HG02642 (cell line): ENCODE data around the gene ADAT2.

Source experiments
- ATAC-seq: cut with Tn5 transposase; IDR thresholded peaks from one replicate; pipeline ENCODE4 v1.9.1; 2021; ENCODE audit warnings: mild to moderate bottlenecking; ENCODE audit not compliant: unreplicated experiment, poor library complexity

ADAT2 gene

GRCh38 chr6:143441680-143442545, 8.6 kb downstream of the ADAT2 start:
- ATAC-seq = no peak

GRCh38 chr6:143441010-143441409, 9.5 kb downstream of the ADAT2 start:
- ATAC-seq = no peak

- no peak for ATAC-seq
Observed at GRCh38 chr6:143432588-143432987, 17.9 kb downstream of the ADAT2 start.

DNA sequence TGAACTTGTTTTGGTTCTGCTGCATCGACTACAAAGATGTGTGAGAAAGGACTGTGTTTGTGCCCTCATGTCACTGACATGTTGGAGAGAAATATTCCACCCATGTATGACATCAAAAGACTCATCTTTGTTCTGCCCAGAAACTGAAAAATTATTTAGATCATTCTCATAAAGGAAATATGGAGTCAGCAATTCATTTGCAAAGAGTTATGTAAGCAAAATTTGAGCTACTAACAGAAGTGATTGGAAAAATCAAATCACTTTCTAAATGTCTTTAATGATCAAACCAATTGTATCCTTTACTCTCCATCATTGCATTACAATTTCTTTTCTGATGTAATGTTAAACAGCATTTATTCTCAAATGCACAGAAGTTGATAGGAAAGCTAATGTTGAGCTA, 19.3 kb downstream of the ADAT2 start:
- no peak for ATAC-seq

DNA sequence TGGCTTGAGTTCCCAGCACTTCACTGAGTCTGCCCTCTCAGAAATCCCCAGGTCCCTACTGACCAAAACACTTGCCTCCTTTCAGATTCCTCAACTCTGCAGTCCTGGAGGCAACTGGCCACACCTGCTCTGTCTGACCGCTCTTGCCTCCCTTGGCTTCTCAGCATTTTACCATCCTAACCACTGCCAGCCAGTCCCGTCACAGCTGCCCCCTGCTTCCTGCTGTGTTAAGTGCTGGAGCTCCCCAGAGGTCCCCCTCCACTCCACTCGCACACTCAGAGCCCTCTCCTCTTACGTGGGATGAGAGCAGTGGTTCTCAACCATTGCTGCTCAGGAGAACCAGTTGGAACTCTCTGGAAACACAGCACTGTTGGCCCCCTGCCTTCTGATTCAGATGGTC, 20.5 kb downstream of the ADAT2 start:
- ATAC-seq = no peak

- ATAC-seq = peak; percentile 100
Observed at GRCh38 chr6:143427109-143427817, 23.2 kb downstream of the ADAT2 start.

- no peak for ATAC-seq
Observed at GRCh38 chr6:143426026-143426425, 24.5 kb downstream of the ADAT2 start.

DNA sequence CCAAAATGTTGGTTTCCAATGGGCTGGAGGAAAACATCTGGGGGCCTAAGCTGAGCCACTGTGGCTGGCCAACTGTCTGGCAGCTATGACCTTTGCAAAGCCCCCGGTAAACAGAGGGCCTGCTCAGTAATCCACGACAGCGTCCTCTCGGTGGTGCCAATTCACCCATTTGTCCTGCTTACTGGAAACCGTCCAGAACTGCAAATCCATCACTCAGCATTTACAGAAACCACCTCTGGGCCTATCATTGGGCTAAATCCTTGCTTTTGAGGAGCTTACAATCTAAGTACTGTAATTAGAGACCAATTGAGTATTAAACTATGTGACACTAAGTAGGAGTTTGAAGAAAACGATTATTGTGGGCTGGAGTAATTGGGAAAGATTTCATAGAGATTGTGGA, 31.0 kb downstream of the ADAT2 start:
- ATAC-seq = no peak

DNA sequence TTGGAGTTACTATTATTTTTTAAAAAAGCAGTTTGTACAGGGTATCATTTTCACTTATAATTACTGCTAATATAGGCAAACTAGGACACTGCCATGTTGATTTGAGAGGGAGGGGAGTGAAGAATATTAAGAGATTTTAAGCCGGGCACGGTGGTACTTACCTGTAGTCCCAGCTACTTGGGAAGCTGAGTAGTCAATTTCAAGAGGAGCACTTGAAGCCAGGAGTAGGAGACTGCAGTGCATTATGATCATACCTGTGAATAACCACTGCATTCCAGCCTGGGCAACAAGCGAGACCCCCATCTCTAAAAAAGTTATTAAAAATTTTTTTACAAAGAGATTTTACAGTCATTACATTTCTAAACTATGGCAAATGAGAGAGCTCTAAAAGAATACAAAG, 35.7 kb downstream of the ADAT2 start:
- ATAC-seq = no peak

- no peak for ATAC-seq
Observed at GRCh38 chr6:143410859-143411270, 39.6 kb downstream of the ADAT2 start.

DNA sequence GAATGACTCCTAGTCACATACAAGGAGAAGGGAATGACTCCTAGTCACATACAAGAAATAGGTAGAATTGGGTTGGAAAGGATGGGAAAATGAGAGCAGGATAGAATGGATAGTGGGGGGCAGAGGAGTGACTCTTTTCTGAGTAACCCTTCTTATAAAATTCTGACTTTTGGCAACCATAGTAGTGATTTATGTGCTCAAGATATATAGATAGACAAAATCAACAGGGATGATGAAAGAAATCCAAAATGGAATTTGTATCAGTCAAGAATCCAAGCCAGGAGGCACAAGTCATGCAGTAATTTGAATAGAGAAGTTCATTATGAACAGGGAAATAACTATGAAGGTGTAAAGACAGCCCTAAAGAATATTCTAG, 41.7 kb downstream of the ADAT2 start:
- no peak for ATAC-seq

GRCh38 chr6:143408151-143408786, 42.2 kb downstream of the ADAT2 start:
- ATAC-seq = no peak

- ATAC-seq = no peak
Observed at GRCh38 chr6:143406673-143407072, 43.8 kb downstream of the ADAT2 start.

DNA sequence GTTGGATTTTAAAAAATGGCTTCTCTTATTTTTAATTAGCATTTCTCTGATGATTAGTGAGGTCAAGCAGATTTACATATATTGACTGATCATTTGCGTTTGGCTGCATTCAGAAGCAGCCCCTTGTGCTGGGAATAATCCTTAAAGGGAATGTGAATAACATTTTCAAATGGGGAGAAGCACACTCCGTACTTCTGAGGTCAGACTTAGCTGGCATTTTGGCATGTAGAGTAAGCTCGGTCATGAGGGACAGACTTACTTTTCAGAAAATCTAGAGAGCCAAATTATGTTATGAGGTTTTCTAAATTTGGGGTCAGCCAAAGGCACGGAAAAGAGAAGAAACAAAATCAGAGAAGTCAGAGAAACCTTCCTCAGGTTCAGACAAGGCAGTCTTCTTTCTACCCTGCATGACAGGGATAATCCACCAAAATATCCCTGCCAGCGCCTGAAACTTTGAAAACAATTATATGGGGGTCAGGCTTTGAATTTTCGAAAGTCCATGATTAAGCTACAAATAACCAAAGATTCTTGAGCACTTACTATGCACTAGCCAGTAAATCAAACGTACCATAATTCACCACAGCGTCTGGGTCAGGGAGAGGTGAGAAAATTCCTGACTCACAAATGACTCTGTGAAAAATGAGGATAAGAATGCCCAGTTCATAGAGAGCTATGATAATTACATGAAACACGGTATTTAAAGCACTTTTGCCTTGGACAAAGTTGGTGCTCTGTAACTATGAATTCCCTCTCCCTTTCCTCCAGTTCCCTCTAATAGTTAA, 44.9 kb downstream of the ADAT2 start:
- ATAC-seq = no peak

DNA sequence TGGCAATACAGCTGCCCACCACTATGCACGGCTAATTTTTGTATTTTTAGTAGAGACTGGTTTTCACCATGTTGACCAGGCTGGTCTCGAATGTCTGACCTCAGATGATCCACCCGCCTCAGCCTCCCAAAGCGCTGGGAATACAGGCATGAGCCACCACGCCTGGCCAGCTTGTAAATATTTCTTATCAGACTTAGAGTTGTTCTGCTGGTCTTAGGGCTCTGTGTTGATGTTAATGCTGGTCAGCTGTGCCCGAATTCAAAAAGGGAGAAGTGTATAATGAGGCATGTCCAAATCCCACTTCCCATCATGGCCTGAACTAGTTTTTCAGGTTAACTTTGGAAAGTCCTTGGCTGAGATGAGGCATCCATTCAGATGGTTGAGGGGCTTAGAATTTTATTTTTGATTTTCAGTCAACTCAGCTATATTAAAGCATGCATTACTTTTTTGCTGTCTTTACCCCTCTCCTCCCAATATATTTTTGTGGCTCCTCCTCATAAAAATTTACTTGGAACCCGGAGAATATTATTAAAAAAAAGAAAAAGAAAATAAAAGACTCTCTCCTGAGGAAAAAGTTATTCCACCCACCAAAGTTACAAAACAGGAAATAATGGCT, 47.7 kb downstream of the ADAT2 start:
- no peak for ATAC-seq

GRCh38 chr6:143401636-143402370, 48.7 kb downstream of the ADAT2 start:
- ATAC-seq = no peak

- ATAC-seq = no peak
Observed at GRCh38 chr6:143401068-143401446, 49.4 kb downstream of the ADAT2 start.

GRCh38 chr6:143400258-143401067, 50.0 kb downstream of the ADAT2 start:
- ATAC-seq = no peak

GRCh38 chr6:143399775-143400174, 50.7 kb downstream of the ADAT2 start:
- no peak for ATAC-seq
